H1 (cell line): ENCODE results near the gene PCP4L1. TPM values are rescaled to one million over a fixed set of nuclear protein-coding genes. Genes with fewer than 3 reads are reported as not detected.

Experiments
- CTCF ChIA-PET: fragments of 300-600 bp; sonication (Branson Sonifier 250); formaldehyde crosslinking; loops from one replicate; lab custom pipeline; 2021; ENCODE audit not compliant: partially characterized antibody; lab: Charles Lee
- POLR2A ChIA-PET: fragments of 300-600 bp; sonication (Branson Sonifier 250); formaldehyde crosslinking; loops from one replicate; lab custom pipeline; 2021; ENCODE audit warnings: inconsistent platforms; ENCODE audit not compliant: partially characterized antibody; lab: Charles Lee
- DNase-seq, 2 experiments: peaks; one replicate each; pipeline versions ENCODE4 v3.0.0 to v3.0.0-alpha.2; 2010 to 2022; ENCODE audit warnings: low spot score in 2 of 2, low read depth in 1 of 2, mixed read lengths in 1 of 2
- FAIRE-seq: peaks from 2 replicates; lab custom pipeline; 2011; peaks lifted over from hg19 to GRCh38; lab: Jason Lieb, UNC
- H2AFZ ChIP-seq: 2 replicates; pipeline ENCODE4 v1.8.1; 2012; ENCODE audit warnings: low read length, inconsistent platforms
- H2AK5ac ChIP-seq: 2 replicates; pipeline ENCODE4 v1.6.1; 2013; ENCODE audit warnings: low read depth, low read length
- H2BK120ac ChIP-seq: replicated peaks from 2 replicates; pipeline ENCODE3; 2013; ENCODE audit warnings: low read depth, low read length, inconsistent platforms
- H2BK12ac ChIP-seq: 2 replicates; pipeline ENCODE4 v1.6.1; 2013; ENCODE audit warnings: low read depth, low read length
- H2BK15ac ChIP-seq: 2 replicates; pipeline ENCODE4 v1.6.1; 2013; ENCODE audit warnings: low read length
- H2BK20ac ChIP-seq: 2 replicates; pipeline ENCODE4 v1.6.1; 2013; ENCODE audit warnings: low read length
- H2BK5ac ChIP-seq: 2 replicates; pipeline ENCODE4 v1.6.1; 2013; ENCODE audit warnings: low read depth, low read length
- H3K14ac ChIP-seq: 2 replicates; pipeline ENCODE4 v1.6.1; 2013; ENCODE audit warnings: inconsistent platforms; ENCODE audit not compliant: insufficient read length
- H3K18ac ChIP-seq: 2 replicates; pipeline ENCODE4 v1.6.1; 2013; ENCODE audit warnings: low read length; ENCODE audit errors: extremely low read depth
- H3K23ac ChIP-seq: 2 replicates; pipeline ENCODE4 v1.6.1; 2013; ENCODE audit warnings: inconsistent platforms; ENCODE audit not compliant: insufficient read length
- H3K23me2 ChIP-seq: 2 replicates; pipeline ENCODE4 v1.6.1; 2013; ENCODE audit warnings: low read depth, low read length
- H3K27ac ChIP-seq: 2 replicates; pipeline ENCODE4 v1.6.1; 2011; ENCODE audit warnings: low read depth, low read length, inconsistent platforms
- H3K27me3 ChIP-seq, 4 experiments: replicated peaks in 1 of 4; 1 replicate in 1 of 4; 2 replicates in 3 of 4; pipeline versions ENCODE4 v1.6.1 to v1.8.1; 2011 to 2013; ENCODE audit warnings: low read length in 3 of 4, mild to moderate bottlenecking in 3 of 4, inconsistent platforms in 2 of 4, mixed read lengths in 2 of 4, moderate library complexity in 1 of 4; ENCODE audit not compliant: control insufficient read depth in 3 of 4, insufficient read depth in 3 of 4; ENCODE audit errors: extremely low read depth in 1 of 4
- H3K36me3 ChIP-seq, 4 experiments: 2 replicates each; pipeline versions ENCODE4 v1.6.1 to v1.8.1; 2011 to 2013; ENCODE audit warnings: mild to moderate bottlenecking in 4 of 4, low read length in 3 of 4, moderate library complexity in 2 of 4, control low read depth in 1 of 4, inconsistent platforms in 1 of 4; ENCODE audit not compliant: insufficient read depth in 4 of 4, control insufficient read depth in 2 of 4
- H3K4ac ChIP-seq: replicated peaks from 2 replicates; pipeline ENCODE3; 2013; ENCODE audit warnings: low read length, low read depth, mixed read lengths, inconsistent platforms; ENCODE audit not compliant: insufficient read length
- H3K4me1 ChIP-seq, 4 experiments: replicated peaks in 1 of 4; 1 replicate in 1 of 4; 2 replicates in 3 of 4; pipeline versions ENCODE4 v1.6.1 to v1.8.1; 2011 to 2013; ENCODE audit warnings: low read length in 3 of 4, inconsistent platforms in 2 of 4, mixed read lengths in 1 of 4; ENCODE audit not compliant: insufficient read depth in 4 of 4, control insufficient read depth in 3 of 4
- H3K4me2 ChIP-seq, 2 experiments: 2 replicates each; pipeline versions ENCODE4 v1.6.1 to v1.8.1; 2011 to 2013; ENCODE audit warnings: low read depth in 2 of 2, low read length in 2 of 2, control low read depth in 1 of 2, inconsistent platforms in 1 of 2, mild to moderate bottlenecking in 1 of 2; ENCODE audit not compliant: insufficient read depth in 1 of 2
- H3K4me3 ChIP-seq, 4 experiments: fragments of 200-600, 300-600 bp in 1 of 4; sonication (generic), shearing (Covaris generic), sonication (Bioruptor Twin) in 1 of 4; 2 replicates each; pipeline versions ENCODE4 v1.5.1 to v1.8.1; 2011 to 2016; ENCODE audit warnings: low read length in 4 of 4, low read depth in 3 of 4, control low read depth in 2 of 4, inconsistent platforms in 2 of 4, mild to moderate bottlenecking in 2 of 4, mixed read lengths in 1 of 4, moderate library complexity in 1 of 4; ENCODE audit not compliant: insufficient read depth in 2 of 4; ENCODE audit errors: extremely low read depth in 1 of 4
- H3K56ac ChIP-seq: replicated peaks from 2 replicates; pipeline ENCODE3; 2013; ENCODE audit warnings: low read depth, mild to moderate bottlenecking, mixed read lengths, low read length, inconsistent platforms; ENCODE audit not compliant: insufficient read length
- H3K79me1 ChIP-seq: 2 replicates; pipeline ENCODE4 v1.6.1; 2013; ENCODE audit warnings: low read depth, low read length, control low read depth
- H3K79me2 ChIP-seq, 2 experiments: 2 replicates each; pipeline versions ENCODE4 v1.6.1 to v1.8.1; 2012 to 2013; ENCODE audit warnings: low read length in 2 of 2, mild to moderate bottlenecking in 2 of 2, inconsistent platforms in 1 of 2; ENCODE audit not compliant: insufficient read depth in 2 of 2, control insufficient read depth in 1 of 2
- H3K9ac ChIP-seq, 4 experiments: replicated peaks in 1 of 4; 1 replicate in 1 of 4; 2 replicates in 3 of 4; pipeline versions ENCODE4 v1.6.1 to v1.8.1; 2011 to 2013; ENCODE audit warnings: low read depth in 3 of 4, low read length in 3 of 4, control low read depth in 2 of 4, mild to moderate bottlenecking in 2 of 4, moderate library complexity in 2 of 4, inconsistent platforms in 1 of 4; ENCODE audit errors: extremely low read depth in 1 of 4
- H3K9me3 ChIP-seq, 2 experiments: 2 replicates each; pipeline versions ENCODE4 v1.6.1 to v1.8.1; 2012 to 2013; ENCODE audit warnings: mild to moderate bottlenecking in 2 of 2, moderate library complexity in 2 of 2, control low read depth in 1 of 2, inconsistent platforms in 1 of 2, low read depth in 1 of 2, low read length in 1 of 2, mixed read lengths in 1 of 2; ENCODE audit not compliant: insufficient read depth in 2 of 2
- H4K20me1 ChIP-seq, 2 experiments: replicated peaks in 1 of 2; 2 replicates each; pipeline versions ENCODE3 to v1.8.1; 2011 to 2013; ENCODE audit warnings: inconsistent platforms in 2 of 2, low read length in 2 of 2, mild to moderate bottlenecking in 1 of 2; ENCODE audit not compliant: insufficient read depth in 2 of 2, control insufficient read depth in 1 of 2
- H4K5ac ChIP-seq: 2 replicates; pipeline ENCODE4 v1.6.1; 2013; ENCODE audit warnings: low read length, low read depth, mixed read lengths, inconsistent platforms; ENCODE audit not compliant: insufficient read length
- H4K8ac ChIP-seq: 2 replicates; pipeline ENCODE4 v1.8.0; 2013; ENCODE audit warnings: mild to moderate bottlenecking, moderate library complexity, low read length, inconsistent platforms; ENCODE audit not compliant: insufficient read depth; ENCODE audit errors: extremely low read depth
- H4K91ac ChIP-seq: replicated peaks from 2 replicates; pipeline ENCODE3; 2013; ENCODE audit warnings: low read length, mixed read lengths, inconsistent platforms; ENCODE audit not compliant: insufficient read length
- CEBPB ChIP-seq: IDR thresholded peaks from 2 replicates; pipeline ENCODE4 v1.6.1; 2012; ENCODE audit warnings: low read depth, low read length
- CHD2 ChIP-seq: IDR thresholded peaks from 2 replicates; pipeline ENCODE4 v1.6.1; 2012; ENCODE audit warnings: low read length, improper control_type of control experiment
- CREB1 ChIP-seq: IDR thresholded peaks from 2 replicates; pipeline ENCODE4 v1.6.1; 2012; ENCODE audit warnings: inconsistent platforms
- KDM5A ChIP-seq: fragments of 200-600 bp; IDR thresholded peaks from 2 replicates; pipeline ENCODE4 v1.7.1; 2012; ENCODE audit warnings: mild to moderate bottlenecking, low read length, inconsistent platforms, mixed read lengths
- NRF1 ChIP-seq: IDR thresholded peaks from 2 replicates; pipeline ENCODE4 v1.6.1; 2011; ENCODE audit warnings: mild to moderate bottlenecking, low read depth, low read length, improper control_type of control experiment
- POLR2AphosphoS5 ChIP-seq: IDR thresholded peaks from 2 replicates; pipeline ENCODE4 v1.6.1; 2011; ENCODE audit warnings: low read depth, low read length
- SAP30 ChIP-seq: fragments of 300-600 bp; sonication (generic); IDR thresholded peaks from 2 replicates; pipeline ENCODE4 v1.7.1; 2012; ENCODE audit warnings: low read length, moderate library complexity, mild to moderate bottlenecking, inconsistent platforms; ENCODE audit not compliant: insufficient read depth, insufficient replicate concordance
- TAF1 ChIP-seq: IDR thresholded peaks from 2 replicates; pipeline ENCODE4 v1.6.1; 2011; ENCODE audit warnings: mild to moderate bottlenecking, low read depth, low read length
- TBP ChIP-seq: IDR thresholded peaks from 2 replicates; pipeline ENCODE4 v1.6.1; 2011; ENCODE audit warnings: low read depth, low read length, improper control_type of control experiment
- TEAD4 ChIP-seq: IDR thresholded peaks from 2 replicates; pipeline ENCODE4 v1.6.1; 2012; ENCODE audit warnings: low read depth, low read length, inconsistent platforms, mixed read lengths
- YY1 ChIP-seq: IDR thresholded peaks from 2 replicates; pipeline ENCODE4 v1.6.1; 2011; ENCODE audit warnings: low read depth, mild to moderate bottlenecking, low read length
- whole genome bisulfite sequencing, 2 experiments: shearing (Covaris generic) in 1 of 2; methylation state at CpG; one replicate each; pipeline versions ENCODE4 v1.1.6 to v1.1.7; 2013 to 2015; ENCODE audit warnings: low lambda C conversion rate in 2 of 2, mixed read lengths in 2 of 2, inconsistent platforms in 1 of 2, low coverage in 1 of 2, missing lambda C conversion rate in 1 of 2; ENCODE audit not compliant: insufficient replicate concordance in 2 of 2, insufficient coverage in 1 of 2, insufficient read length in 1 of 2; ENCODE audit errors: extremely low coverage in 1 of 2, missing lambda C conversion rate in 1 of 2; 5-methylcytosine and 5-hydroxymethylcytosine counted together
- polyA plus RNA-seq, 7 experiments: library from polyadenylated mRNA; depleted of rRNA in 3 of 7; stranded (reverse) in 5 of 7; unstranded in 2 of 7; fragments of >200 nt in 5 of 7; fragments of 200-250 nt in 2 of 7; gene quantifications; 1 replicate in 5 of 7; 2 replicates in 1 of 7; 4 replicates in 1 of 7; pipeline versions ENCODE4 v1.2.1 to v1.2.3, GENCODE V29; 2011 to 2013; ENCODE audit warnings: missing spikeins in 2 of 7, mixed read lengths in 2 of 7
- total RNA-seq: library from RNA; stranded (reverse); fragmentation: NEBNext Ultra II Directional; extraction: Animal tissue kit (Norgen Biotek cat#: 25700); gene quantifications from 2 replicates; pipeline ENCODE4 v1.2.1, GENCODE V29; 2021
- TF ChIP-seq, protein P1 (sequence below): IDR thresholded peaks from 2 replicates; pipeline ENCODE4 v1.6.1; 2011; ENCODE audit warnings: low read length, improper control_type of control experiment

PCP4L1 gene
- total and polyA plus RNA-seq, 2 of the 8 experiments (the other 6 are each of a cell fraction or from before 2014, with no cell fraction given): 0.41 to 1.0 TPM

- no peak overlapping the region for H4K5ac ChIP-seq
Observed at GRCh38 chr1:161274874-161275273, 16.3 kb downstream of the PCP4L1 start.

More at GRCh38 chr1:161274874-161275273, 16.3 kb downstream of the PCP4L1 start:
- Histone ChIP-seq H3K9ac (no peak overlapping the region), H2BK5ac (no peak overlapping the region), H2BK120ac (no peak overlapping the region), H3K4me2 (no peak overlapping the region), H3K79me2 (no peaks in the 10 kb centered on the region), H3K56ac (no peak overlapping the region), H2BK12ac (no peak overlapping the region), H2AFZ (no peak overlapping the region), H4K8ac (no peak overlapping the region), H3K27me3 (no peaks in the 10 kb centered on the region), H3K18ac (no peak overlapping the region), H3K4me1 (no peaks in the 10 kb centered on the region), H3K79me1 (no peaks in the 10 kb centered on the region), H3K4me3 (no peak overlapping the region), H2AK5ac (no peak overlapping the region), H3K27ac (no peak overlapping the region), H3K14ac (no peak overlapping the region), H4K20me1 (no peaks in the 10 kb centered on the region), H4K91ac (no peak overlapping the region), H3K4ac (no peak overlapping the region), H3K23me2 (no peaks in the 10 kb centered on the region), H3K9me3 (no peaks in the 10 kb centered on the region), H3K36me3 (no peaks in the 10 kb centered on the region), H2BK20ac (no peak overlapping the region), H2BK15ac (no peak overlapping the region), H3K23ac (no peak overlapping the region)
- DNase-seq: no peak
- no peak for FAIRE-seq
- POLR2A ChIA-PET: no interaction called here
- no peak for TF ChIP-seq TEAD4
- TF ChIP-seq CREB1: no peak
- TF ChIP-seq YY1: no peak
- TF ChIP-seq NRF1: no peak
- TF ChIP-seq SAP30: no peak
- no peak for TF ChIP-seq TBP
- no peak for TF ChIP-seq TAF1
- TF ChIP-seq KDM5A: no peak
- no peak for TF ChIP-seq CEBPB
- TF ChIP-seq, protein P1, sequence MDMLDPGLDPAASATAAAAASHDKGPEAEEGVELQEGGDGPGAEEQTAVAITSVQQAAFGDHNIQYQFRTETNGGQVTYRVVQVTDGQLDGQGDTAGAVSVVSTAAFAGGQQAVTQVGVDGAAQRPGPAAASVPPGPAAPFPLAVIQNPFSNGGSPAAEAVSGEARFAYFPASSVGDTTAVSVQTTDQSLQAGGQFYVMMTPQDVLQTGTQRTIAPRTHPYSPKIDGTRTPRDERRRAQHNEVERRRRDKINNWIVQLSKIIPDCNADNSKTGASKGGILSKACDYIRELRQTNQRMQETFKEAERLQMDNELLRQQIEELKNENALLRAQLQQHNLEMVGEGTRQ: no peak
- no peak for TF ChIP-seq POLR2AphosphoS5
- no peak for TF ChIP-seq CHD2
- 88% methylated on average over 3 of the region's 3 CpGs; no CpG with 5 or more reads in 1 of the 2 experiments for WGBS, 2 experiments
- CTCF ChIA-PET: interaction anchor here (1.0 to 2.7 kb wide), 7 partner anchors 10 to 83 kb away, joined by 3 to 16 read pairs (median 3); no protein-coding TSS in a partner anchor
